ENCODE measurements around the gene CARD19. TPM values are rescaled to one million over a fixed set of nuclear protein-coding genes. Genes with fewer than 3 reads are reported as not detected.

The CARD19 gene
- total and polyA plus RNA-seq, 2 of the 8 experiments (the other 6 are each of a cell fraction or from before 2014, with no cell fraction given) = 21.2 to 112 TPM

DNA sequence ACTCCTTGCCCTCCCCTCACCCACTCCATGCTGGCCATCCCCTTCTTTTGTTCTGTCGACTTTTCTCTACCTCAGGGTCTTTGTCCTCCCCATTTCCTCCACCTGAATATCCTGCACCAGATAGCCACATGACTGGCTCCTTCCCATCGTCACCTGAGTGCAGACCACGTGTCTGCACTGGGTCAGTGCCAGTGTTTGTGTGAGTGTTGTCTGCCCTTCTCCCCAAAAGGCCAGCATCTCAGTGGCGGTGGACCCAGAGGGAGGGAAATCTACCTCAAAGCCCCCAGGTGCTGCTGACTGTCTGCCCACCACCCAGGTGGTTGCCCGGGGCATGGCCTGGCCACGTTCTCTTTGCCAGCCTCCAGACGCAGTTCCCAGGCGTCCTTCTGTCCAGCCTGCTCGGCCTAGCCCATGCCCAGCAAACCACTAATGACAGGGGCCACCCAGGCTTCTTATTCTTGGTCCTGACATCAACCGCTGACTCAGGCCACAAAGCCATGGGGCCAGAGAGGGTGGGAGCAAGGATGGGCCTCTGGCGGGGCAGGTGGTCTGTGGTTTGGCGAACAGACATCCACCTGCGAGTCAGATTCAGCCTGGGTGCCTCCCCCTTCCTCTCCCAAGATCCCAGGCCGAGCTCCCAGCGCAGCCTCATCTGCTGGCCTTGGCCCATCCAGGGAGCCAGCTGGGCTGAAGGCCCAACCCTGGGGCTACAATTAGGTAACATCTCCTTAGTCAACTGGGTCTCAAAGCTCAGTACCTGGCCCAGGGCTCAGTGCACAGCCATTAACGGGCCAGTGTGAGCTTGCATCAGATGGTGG is 43.6 kb downstream of the CARD19 start:
- 90% methylated on average over 16 of the region's 16 CpGs; no CpG with 5 or more reads in 1 of the 2 experiments for WGBS, 2 experiments (ENCODE audit: extremely low coverage in 1 of 2, insufficient coverage in 1 of 2, insufficient read length in 1 of 2, insufficient replicate concordance in 2 of 2, low coverage in 1 of 2, low lambda C conversion rate in 2 of 2, missing lambda C conversion rate in 1 of 2)
- peaks cover under 1% of the 10 kb centered on the region; the same call in 1 of the 2 replicates for H3K23me2 ChIP-seq (ENCODE audit: low read depth, low read length)
- no peaks in the 10 kb centered on the region for H3K79me2 ChIP-seq (ENCODE audit: control insufficient read depth in 1 of 2, insufficient read depth in 2 of 2, low read length in 2 of 2)
- DNase-seq (ENCODE audit: low read depth in 1 of 2, low spot score in 2 of 2) (no peak), FAIRE-seq (no peak)
- H4K5ac ChIP-seq (ENCODE audit: insufficient read length, low read depth, low read length) = no peak overlapping the region
- no peak overlapping the region for H2BK15ac ChIP-seq (ENCODE audit: low read length)
- H2BK120ac ChIP-seq (replicated peaks; ENCODE audit: low read depth, low read length) = no peak overlapping the region
- H3K56ac ChIP-seq (replicated peaks; ENCODE audit: insufficient read length, low read depth, low read length) = no peak overlapping the region
- peaks cover 0 to 2% of the 10 kb centered on the region in 2 experiments for H4K20me1 ChIP-seq (replicated peaks in 1 of 2; ENCODE audit: control insufficient read depth in 1 of 2, insufficient read depth in 2 of 2, low read length in 2 of 2)
- no peak overlapping the region for H3K4me2 ChIP-seq (ENCODE audit: insufficient read depth in 1 of 2, low read depth in 2 of 2, low read length in 2 of 2)
- no peak overlapping the region for H3K23ac ChIP-seq (ENCODE audit: insufficient read length)
- no peaks in the 10 kb centered on the region for H3K9me3 ChIP-seq (ENCODE audit: insufficient read depth in 2 of 2, low read depth in 1 of 2, low read length in 1 of 2)
- no peak overlapping the region for H3K4me3 ChIP-seq (ENCODE audit: extremely low read depth in 1 of 4, insufficient read depth in 2 of 4, low read depth in 3 of 4, low read length in 4 of 4)
- H2BK5ac ChIP-seq (ENCODE audit: low read depth, low read length) = no peak overlapping the region
- no peak overlapping the region for H2BK12ac ChIP-seq (ENCODE audit: low read depth, low read length)
- POLR2A ChIA-PET (ENCODE audit: partially characterized antibody) = interaction anchor here (0.6 kb wide), 1 partner anchor 88 kb away, joined by 3 read pairs; no protein-coding TSS in a partner anchor
- no peak overlapping the region for H2AK5ac ChIP-seq (ENCODE audit: low read depth, low read length)
- no peak overlapping the region for H3K4ac ChIP-seq (replicated peaks; ENCODE audit: insufficient read length, low read depth, low read length)
- no peak overlapping the region for H4K91ac ChIP-seq (replicated peaks; ENCODE audit: insufficient read length, low read length)
- no peaks in the 10 kb centered on the region; the same call in 1 of the 2 replicates for H3K79me1 ChIP-seq (ENCODE audit: low read depth, low read length)
- no peaks in the 10 kb centered on the region for H3K36me3 ChIP-seq (ENCODE audit: control insufficient read depth in 2 of 4, insufficient read depth in 4 of 4, low read length in 3 of 4)
- peak overlapping the region; percentile 79; the same call in 1 of the 2 replicates for H4K8ac ChIP-seq (ENCODE audit: extremely low read depth, insufficient read depth, low read length)
- peak overlapping the region; percentile 19; the same call in 1 of the 2 replicates for H3K18ac ChIP-seq (ENCODE audit: extremely low read depth, low read length)
- no peak for TF ChIP-seq POU5F1 (IDR thresholded peaks at IDR 0.05; ENCODE audit: low read depth, low read length)
- TF ChIP-seq RBBP5 (IDR thresholded peaks at IDR 0.05; ENCODE audit: borderline replicate concordance, low read depth, low read length) = no peak
- TF ChIP-seq TBP (IDR thresholded peaks at IDR 0.05; ENCODE audit: low read depth, low read length) = no peak
- TF ChIP-seq CTBP2 (IDR thresholded peaks at IDR 0.05; ENCODE audit: borderline replicate concordance, insufficient read depth, insufficient read length, low read length) = no peak
- H2BK20ac ChIP-seq (ENCODE audit: low read length) = no peak overlapping the region
- CTCF ChIA-PET (ENCODE audit: partially characterized antibody) = interaction anchor here (1.1 to 7.5 kb wide), 6 partner anchors 12 to 172 kb away, joined by 3 to 74 read pairs (median 4); no protein-coding TSS in a partner anchor
- peaks cover 0 to 13% (median 9%) of the 10 kb centered on the region in 4 experiments; a peak in 5 of 7 replicates for H3K27me3 ChIP-seq (replicated peaks in 1 of 4; ENCODE audit: control insufficient read depth in 3 of 4, extremely low read depth in 1 of 4, insufficient read depth in 3 of 4, low read length in 3 of 4)
- H3K9ac ChIP-seq (replicated peaks in 1 of 4; ENCODE audit: extremely low read depth in 1 of 4, low read depth in 3 of 4, low read length in 3 of 4) = no peak overlapping the region
- no peak overlapping the region for H2AFZ ChIP-seq (ENCODE audit: low read length)
- no peak overlapping the region for H3K27ac ChIP-seq (ENCODE audit: low read depth, low read length)
- no peak overlapping the region for H3K14ac ChIP-seq (ENCODE audit: insufficient read length)
- H3K4me1 ChIP-seq (replicated peaks in 1 of 4; ENCODE audit: control insufficient read depth in 3 of 4, insufficient read depth in 4 of 4, low read length in 3 of 4) = peaks cover 0 to 14% (median 8%) of the 10 kb centered on the region in 4 experiments; a peak in 6 of 7 replicates

All from H1 (cell line).